ENCODE data around the gene C17orf100. TPM values are rescaled to one million over a fixed set of nuclear protein-coding genes. Genes with fewer than 3 reads are reported as not detected.
"Not testable (repeated sequence)": the region's sequence is repeated elsewhere in the genome, so short reads cannot be mapped to it uniquely, and the experiment has no call there.

Gene C17orf100
- polyA plus RNA-seq, 2 donors, result 2.1 to 2.9 TPM

DNA sequence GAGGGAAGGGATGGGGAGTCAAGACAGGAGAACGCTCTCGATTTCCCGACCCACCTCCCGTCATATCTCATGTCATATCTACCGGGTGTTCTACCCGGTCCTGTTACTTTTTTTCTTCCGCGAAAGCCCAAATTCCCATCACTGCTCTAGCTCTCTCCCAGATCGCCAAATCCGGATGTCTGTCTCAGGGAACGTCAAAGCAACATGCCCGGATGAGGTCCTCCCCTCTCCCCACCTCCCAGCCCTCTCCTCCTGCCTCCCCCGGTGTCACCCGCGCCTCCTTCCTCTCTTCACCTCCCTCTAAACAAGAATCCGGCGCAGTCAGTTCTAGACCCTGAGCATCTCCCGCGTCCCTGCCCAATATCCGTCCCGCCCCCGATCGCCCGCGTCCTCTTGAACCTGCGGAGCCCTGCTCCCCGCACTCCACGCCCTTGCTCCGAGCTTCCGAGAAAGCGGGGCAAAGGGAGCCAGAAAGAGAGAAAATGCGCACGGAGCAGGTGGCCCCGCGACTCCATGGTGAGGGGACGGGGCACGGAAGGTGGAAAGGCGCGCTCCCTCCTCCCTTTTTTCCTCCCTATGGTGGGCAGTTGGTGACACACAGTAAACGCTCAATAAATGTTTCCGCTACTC, 4.3 kb downstream of the C17orf100 start:
- H3K27ac ChIP-seq (ENCODE audit: low read depth in 2 of 2, low read length in 1 of 2); H3K27me3 ChIP-seq (ENCODE audit: control insufficient read depth in 1 of 2, insufficient read depth in 2 of 2, low read length in 2 of 2); H3K9me3 ChIP-seq (ENCODE audit: control insufficient read depth in 2 of 2, insufficient read depth in 1 of 2, low read depth in 1 of 2, low read length in 1 of 2); H3K36me3 ChIP-seq (ENCODE audit: control insufficient read depth in 2 of 2, insufficient read depth in 2 of 2, low read length in 1 of 2): not testable (repeated sequence)
- 3% methylated on average over 33 to 37 of the region's 41 CpGs for WGBS, 2 donors
- peak overlapping the region; percentile 4 to 42 for H3K4me3 ChIP-seq (ENCODE audit: low read depth in 1 of 2, low read length in 2 of 2)
- H3K4me1 ChIP-seq (ENCODE audit: control insufficient read depth in 2 of 2, insufficient read depth in 2 of 2, low read length in 1 of 2), result peaks cover 3 to 12% of the 10 kb centered on the region in 2 donors

DNA sequence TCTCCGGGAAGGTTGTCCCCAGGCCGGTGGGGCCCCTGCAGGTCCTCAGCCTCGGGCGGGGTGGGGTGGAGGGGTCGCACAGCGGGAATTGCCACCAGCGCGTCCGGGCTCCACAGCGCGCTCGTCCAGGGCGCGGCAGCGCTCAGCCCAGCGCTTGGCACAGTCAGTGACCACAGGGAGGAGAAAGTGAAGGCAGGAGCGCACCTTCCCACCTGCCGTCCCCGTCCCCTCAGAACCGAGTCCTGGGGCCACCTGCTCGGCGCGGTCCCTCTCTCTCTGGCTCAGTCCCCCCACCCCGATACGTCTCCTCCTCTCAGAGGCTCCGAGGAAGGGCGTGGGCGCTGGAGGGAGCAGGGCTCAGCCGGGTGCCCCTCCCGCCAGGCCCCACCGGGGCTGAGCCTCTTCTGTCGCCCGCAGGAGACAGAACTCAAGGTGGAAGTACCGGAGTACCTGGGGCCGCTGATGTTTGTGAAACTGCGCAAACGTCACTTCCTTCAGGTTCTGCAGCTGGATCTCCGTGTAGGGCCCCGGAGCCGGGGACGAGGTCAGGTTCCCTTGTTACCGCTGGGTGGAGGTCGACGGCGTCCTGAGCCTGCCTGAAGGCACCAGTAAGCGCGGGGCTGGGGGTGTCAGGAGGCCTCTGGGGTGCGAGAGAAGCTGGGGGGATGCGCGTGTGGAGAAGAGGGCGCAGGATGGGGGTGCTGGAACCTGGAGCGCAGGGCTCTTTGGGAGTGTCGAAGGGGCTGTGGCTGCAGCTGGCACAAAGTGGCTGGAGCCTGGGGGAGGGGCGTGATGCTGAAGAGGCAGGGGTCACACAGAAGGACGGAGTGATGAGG, 5.5 kb downstream of the C17orf100 start:
- WGBS, 2 donors, result 5 to 8% methylated on average over 49 to 54 of the region's 55 CpGs
- H3K4me1 ChIP-seq (ENCODE audit: control insufficient read depth in 2 of 2, insufficient read depth in 2 of 2, low read length in 1 of 2), result not testable (repeated sequence)
- H3K4me3 ChIP-seq (ENCODE audit: low read depth in 1 of 2, low read length in 2 of 2), result peak overlapping the region; percentile 32 to 45

DNA sequence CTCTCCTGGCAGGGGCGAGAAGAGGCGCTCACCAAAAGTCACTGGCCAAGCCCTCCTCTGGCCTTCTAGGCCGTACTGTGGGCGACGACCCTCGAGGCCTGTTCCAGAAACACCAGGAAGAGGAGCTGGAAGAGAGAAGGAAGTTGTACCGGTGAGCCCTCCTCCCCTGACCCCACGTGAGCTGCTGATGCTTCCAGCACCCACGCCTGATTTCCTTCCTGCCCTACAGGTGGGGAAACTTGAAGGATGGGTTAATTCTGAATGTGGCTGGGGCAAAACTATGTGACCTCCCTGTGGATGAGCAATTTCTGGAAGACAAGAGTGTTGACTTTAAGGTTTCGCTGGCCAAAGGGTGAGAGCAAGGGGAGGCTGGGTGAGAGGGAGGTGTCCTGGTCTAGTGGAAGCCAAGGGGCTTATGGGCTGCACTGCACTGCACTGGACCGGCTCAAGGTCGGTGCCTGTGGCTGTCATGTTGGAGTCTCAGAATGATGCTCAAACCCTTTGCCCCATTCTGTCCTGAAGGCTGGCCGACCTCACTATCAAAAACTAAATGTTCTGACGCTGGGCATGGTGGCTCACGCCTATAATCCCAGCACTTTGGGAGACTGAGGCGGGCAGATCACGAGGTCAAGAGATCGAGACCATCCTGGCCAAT, 6.2 kb downstream of the C17orf100 start:
- Histone ChIP-seq H3K27ac (ENCODE audit: low read depth in 2 of 2, low read length in 1 of 2) (no peak overlapping the region), H3K36me3 (ENCODE audit: control insufficient read depth in 2 of 2, insufficient read depth in 2 of 2, low read length in 1 of 2) (no peaks in the 10 kb centered on the region), H3K27me3 (ENCODE audit: control insufficient read depth in 1 of 2, insufficient read depth in 2 of 2, low read length in 2 of 2) (no peaks in the 10 kb centered on the region), H3K4me3 (ENCODE audit: low read depth in 1 of 2, low read length in 2 of 2) (peak overlapping the region; percentile 32 to 45), H3K4me1 (ENCODE audit: control insufficient read depth in 2 of 2, insufficient read depth in 2 of 2, low read length in 1 of 2) (peaks cover 3 to 6% of the 10 kb centered on the region in 2 donors), H3K9me3 (ENCODE audit: control insufficient read depth in 2 of 2, insufficient read depth in 1 of 2, low read depth in 1 of 2, low read length in 1 of 2) (no peaks in the 10 kb centered on the region)
- 70 to 75% methylated on average over 18 of the region's 18 CpGs for WGBS, 2 donors

More for the DNA sequence above, 5.5 kb downstream of the C17orf100 start:
- H3K27me3 ChIP-seq (ENCODE audit: control insufficient read depth in 1 of 2, insufficient read depth in 2 of 2, low read length in 2 of 2); H3K27ac ChIP-seq (ENCODE audit: low read depth in 2 of 2, low read length in 1 of 2); H3K9me3 ChIP-seq (ENCODE audit: control insufficient read depth in 2 of 2, insufficient read depth in 1 of 2, low read depth in 1 of 2, low read length in 1 of 2); H3K36me3 ChIP-seq (ENCODE audit: control insufficient read depth in 2 of 2, insufficient read depth in 2 of 2, low read length in 1 of 2): not testable (repeated sequence)

DNA sequence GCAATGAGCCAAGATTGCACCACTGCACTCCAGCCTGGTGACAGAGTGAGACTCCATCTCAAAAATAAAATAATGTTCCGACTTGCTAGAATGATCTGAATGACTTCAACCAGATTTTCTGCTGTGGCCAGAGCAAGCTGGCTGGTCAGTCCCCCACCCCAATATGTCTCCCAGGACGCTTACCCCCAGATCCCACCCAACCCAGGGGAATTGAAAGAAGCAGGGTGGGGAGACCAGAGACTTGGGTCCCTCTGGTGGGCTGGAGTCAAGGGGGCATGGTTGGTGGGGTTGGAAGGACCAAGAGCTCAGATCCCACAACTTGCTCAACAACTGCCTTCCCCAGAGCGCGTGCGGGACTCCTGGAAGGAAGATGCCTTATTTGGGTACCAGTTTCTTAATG, 6.8 kb downstream of the C17orf100 start:
- not testable (repeated sequence) for H3K27ac ChIP-seq (ENCODE audit: low read depth in 2 of 2, low read length in 1 of 2); H3K4me3 ChIP-seq (ENCODE audit: low read depth in 1 of 2, low read length in 2 of 2); H3K9me3 ChIP-seq (ENCODE audit: control insufficient read depth in 2 of 2, insufficient read depth in 1 of 2, low read depth in 1 of 2, low read length in 1 of 2); H3K4me1 ChIP-seq (ENCODE audit: control insufficient read depth in 2 of 2, insufficient read depth in 2 of 2, low read length in 1 of 2); H3K36me3 ChIP-seq (ENCODE audit: control insufficient read depth in 2 of 2, insufficient read depth in 2 of 2, low read length in 1 of 2); H3K27me3 ChIP-seq (ENCODE audit: control insufficient read depth in 1 of 2, insufficient read depth in 2 of 2, low read length in 2 of 2)
- WGBS, 2 donors, result 91 to 100% methylated on average over 2 to 5 of the region's 5 CpGs

DNA sequence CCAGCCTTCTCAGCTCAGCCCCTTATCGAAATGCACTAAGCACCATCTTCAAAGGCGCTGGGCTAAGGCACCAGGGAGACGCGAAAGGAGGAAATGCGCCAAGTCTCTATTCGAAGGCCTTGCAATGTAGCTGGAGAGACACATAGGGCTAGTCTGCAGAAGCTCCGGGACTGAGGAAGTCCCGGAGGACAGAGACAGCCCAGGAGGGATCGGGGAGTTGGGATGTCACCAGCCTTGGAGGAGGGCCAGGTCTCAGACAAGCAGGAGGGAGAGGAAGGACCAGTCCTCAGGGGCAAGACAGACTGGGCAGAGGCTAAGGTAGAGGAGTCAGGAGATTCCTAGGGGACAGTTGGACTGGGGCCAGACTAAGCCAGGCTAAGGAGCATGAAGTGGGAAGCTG, 8.5 kb downstream of the C17orf100 start:
- H3K9me3 ChIP-seq (ENCODE audit: control insufficient read depth in 2 of 2, insufficient read depth in 1 of 2, low read depth in 1 of 2, low read length in 1 of 2), result no peaks in the 10 kb centered on the region

DNA sequence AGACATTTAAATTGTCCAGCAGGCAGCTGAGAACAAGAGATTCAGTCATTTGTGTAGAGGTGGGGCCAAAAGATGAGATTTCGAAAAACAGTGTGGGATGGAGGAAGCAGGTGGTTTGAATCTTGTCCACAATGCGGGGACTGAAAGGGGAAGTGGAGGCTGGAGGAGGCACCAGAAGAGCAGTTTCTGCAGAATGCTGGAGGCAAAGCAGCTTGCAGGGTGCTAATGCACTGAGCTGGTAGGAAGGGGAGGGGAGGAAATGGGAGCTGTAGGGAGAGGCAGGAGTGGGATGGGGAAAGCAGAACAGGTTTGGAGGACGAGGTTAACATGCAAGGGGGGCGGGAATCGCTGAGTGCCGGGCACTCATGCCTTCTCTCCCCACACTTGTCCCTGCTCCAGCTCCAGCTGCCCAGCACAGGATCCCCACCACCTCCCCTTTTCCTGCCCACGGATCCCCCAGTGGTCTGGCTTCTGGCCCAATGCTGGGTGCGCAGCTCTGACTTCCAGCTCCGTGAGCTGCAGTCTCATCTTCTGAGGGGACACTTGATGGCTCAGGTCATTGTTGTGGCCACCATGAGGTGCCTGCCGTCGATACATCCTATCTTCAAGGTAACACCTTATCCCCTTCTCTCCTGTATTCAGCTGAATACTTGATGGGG, 9.4 kb downstream of the C17orf100 start:
- Histone ChIP-seq H3K4me3 (ENCODE audit: low read depth in 1 of 2, low read length in 2 of 2) (no peak overlapping the region), H3K27ac (ENCODE audit: low read depth in 2 of 2, low read length in 1 of 2) (no peak overlapping the region), H3K4me1 (ENCODE audit: control insufficient read depth in 2 of 2, insufficient read depth in 2 of 2, low read length in 1 of 2) (peaks cover 3% of the 10 kb centered on the region in 2 donors), H3K9me3 (ENCODE audit: control insufficient read depth in 2 of 2, insufficient read depth in 1 of 2, low read depth in 1 of 2, low read length in 1 of 2) (no peaks in the 10 kb centered on the region), H3K36me3 (ENCODE audit: control insufficient read depth in 2 of 2, insufficient read depth in 2 of 2, low read length in 1 of 2) (no peaks in the 10 kb centered on the region), H3K27me3 (ENCODE audit: control insufficient read depth in 1 of 2, insufficient read depth in 2 of 2, low read length in 2 of 2) (no peaks in the 10 kb centered on the region)
- WGBS, 2 donors, result 51 to 63% methylated on average over 11 of the region's 11 CpGs

More for the DNA sequence above, 8.5 kb downstream of the C17orf100 start:
- peaks cover 3% of the 10 kb centered on the region in 2 donors for H3K4me1 ChIP-seq (ENCODE audit: control insufficient read depth in 2 of 2, insufficient read depth in 2 of 2, low read length in 1 of 2)
- no peaks in the 10 kb centered on the region for H3K27me3 ChIP-seq (ENCODE audit: control insufficient read depth in 1 of 2, insufficient read depth in 2 of 2, low read length in 2 of 2)
- H3K27ac ChIP-seq (ENCODE audit: low read depth in 2 of 2, low read length in 1 of 2), result no peak overlapping the region
- no peaks in the 10 kb centered on the region for H3K36me3 ChIP-seq (ENCODE audit: control insufficient read depth in 2 of 2, insufficient read depth in 2 of 2, low read length in 1 of 2)
- 83 to 89% methylated on average over 9 of the region's 9 CpGs for WGBS, 2 donors
- no peak overlapping the region for H3K4me3 ChIP-seq (ENCODE audit: low read depth in 1 of 2, low read length in 2 of 2)

DNA sequence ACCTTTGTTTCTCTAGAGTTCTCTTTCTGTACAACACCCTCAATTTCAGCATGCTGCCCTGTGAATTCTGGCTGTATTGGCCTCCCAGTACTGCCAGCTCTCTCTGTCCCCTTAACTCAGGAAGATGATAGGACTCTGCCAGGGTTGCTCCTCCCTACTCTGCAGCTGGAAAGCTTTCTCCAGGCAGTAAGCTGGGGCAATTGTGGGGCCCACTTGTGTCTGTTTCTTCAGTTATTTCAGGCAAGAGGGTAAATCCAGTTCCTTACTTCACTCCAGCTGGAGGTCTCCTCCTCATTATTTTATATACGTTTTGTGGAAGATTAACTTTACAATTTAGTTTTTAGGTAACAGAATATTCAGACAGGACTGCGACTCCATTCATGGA, 9.9 kb downstream of the C17orf100 start:
- H3K4me1 ChIP-seq (ENCODE audit: control insufficient read depth in 2 of 2, insufficient read depth in 2 of 2, low read length in 1 of 2), result peaks cover 3% of the 10 kb centered on the region in 2 donors
- no peaks in the 10 kb centered on the region for H3K27me3 ChIP-seq (ENCODE audit: control insufficient read depth in 1 of 2, insufficient read depth in 2 of 2, low read length in 2 of 2)
- 77 to 85% methylated on average over 2 of the region's 2 CpGs for WGBS, 2 donors
- H3K36me3 ChIP-seq (ENCODE audit: control insufficient read depth in 2 of 2, insufficient read depth in 2 of 2, low read length in 1 of 2), result no peaks in the 10 kb centered on the region
- H3K9me3 ChIP-seq (ENCODE audit: control insufficient read depth in 2 of 2, insufficient read depth in 1 of 2, low read depth in 1 of 2, low read length in 1 of 2), result no peaks in the 10 kb centered on the region
- H3K27ac ChIP-seq (ENCODE audit: low read depth in 2 of 2, low read length in 1 of 2), result no peak overlapping the region
- H3K4me3 ChIP-seq (ENCODE audit: low read depth in 1 of 2, low read length in 2 of 2), result no peak overlapping the region

DNA sequence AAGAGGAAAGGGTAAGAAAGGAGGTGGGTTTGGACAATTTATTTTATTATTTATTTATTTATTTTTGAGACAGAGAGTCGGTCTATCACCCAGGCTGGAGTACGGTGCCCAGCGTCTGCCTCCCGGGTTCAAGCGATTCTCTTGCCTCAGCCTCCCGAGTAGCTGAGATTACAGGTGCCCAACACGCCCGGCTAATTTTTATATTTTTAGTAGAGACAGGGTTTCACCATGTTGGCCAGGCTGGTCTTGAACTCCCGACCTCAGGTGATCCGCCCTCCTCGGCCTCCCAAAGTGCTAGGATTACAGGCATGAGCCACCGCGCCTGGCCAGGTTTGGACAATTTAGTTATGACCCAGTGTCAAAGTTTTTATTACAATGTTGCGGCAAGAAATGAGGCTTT, 11.6 kb downstream of the C17orf100 start:
- H3K36me3 ChIP-seq (ENCODE audit: control insufficient read depth in 2 of 2, insufficient read depth in 2 of 2, low read length in 1 of 2); H3K27me3 ChIP-seq (ENCODE audit: control insufficient read depth in 1 of 2, insufficient read depth in 2 of 2, low read length in 2 of 2); H3K4me1 ChIP-seq (ENCODE audit: control insufficient read depth in 2 of 2, insufficient read depth in 2 of 2, low read length in 1 of 2); H3K9me3 ChIP-seq (ENCODE audit: control insufficient read depth in 2 of 2, insufficient read depth in 1 of 2, low read depth in 1 of 2, low read length in 1 of 2); H3K4me3 ChIP-seq (ENCODE audit: low read depth in 1 of 2, low read length in 2 of 2); H3K27ac ChIP-seq (ENCODE audit: low read depth in 2 of 2, low read length in 1 of 2): not testable (repeated sequence)
- WGBS, 2 donors, result 92 to 93% methylated on average over 14 of the region's 14 CpGs

DNA sequence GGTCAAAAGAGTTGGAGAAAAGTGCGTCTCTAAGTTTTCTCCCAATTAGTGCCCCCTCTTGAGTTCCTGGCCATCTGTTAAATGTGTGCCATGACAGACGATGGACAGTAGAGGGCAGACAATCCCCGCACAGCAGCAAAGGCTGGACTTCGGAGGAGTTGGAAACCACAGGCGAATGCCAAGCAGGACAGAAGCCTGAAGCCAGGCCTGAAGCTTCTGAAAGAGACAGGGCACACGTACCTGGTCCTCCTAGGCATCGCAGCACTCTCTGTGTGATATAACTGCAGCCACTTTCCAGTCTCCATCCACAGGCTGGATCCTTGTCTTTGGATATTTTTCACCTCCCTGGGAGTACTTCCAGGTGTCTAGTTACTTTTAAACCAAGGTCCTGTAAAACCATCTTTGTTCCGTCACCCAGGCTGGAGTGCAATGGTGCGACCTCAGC, 14.5 kb downstream of the C17orf100 start:
- no peaks in the 10 kb centered on the region for H3K27me3 ChIP-seq (ENCODE audit: control insufficient read depth in 1 of 2, insufficient read depth in 2 of 2, low read length in 2 of 2)
- no peak overlapping the region for H3K4me3 ChIP-seq (ENCODE audit: low read depth in 1 of 2, low read length in 2 of 2)
- H3K36me3 ChIP-seq (ENCODE audit: control insufficient read depth in 2 of 2, insufficient read depth in 2 of 2, low read length in 1 of 2), result no peaks in the 10 kb centered on the region
- H3K4me1 ChIP-seq (ENCODE audit: control insufficient read depth in 2 of 2, insufficient read depth in 2 of 2, low read length in 1 of 2), result peaks cover 3 to 7% of the 10 kb centered on the region in 2 donors
- H3K27ac ChIP-seq (ENCODE audit: low read depth in 2 of 2, low read length in 1 of 2), result peak overlapping the region; percentile 66 to 87
- H3K9me3 ChIP-seq (ENCODE audit: control insufficient read depth in 2 of 2, insufficient read depth in 1 of 2, low read depth in 1 of 2, low read length in 1 of 2), result no peaks in the 10 kb centered on the region
- WGBS, 2 donors, result 9 to 11% methylated on average over 9 of the region's 9 CpGs

All from esophagus (tissue), 2 donors.